GM12878 (cell line): Measurements from ENCODE around the gene TCOF1. TPM values are rescaled to one million over a fixed set of nuclear protein-coding genes. Genes with fewer than 3 reads are reported as not detected.

Experiments
- FOXM1 ChIP-seq: IDR thresholded peaks from 2 replicates; pipeline ENCODE4 v1.6.1; 2012; ENCODE audit warnings: low read depth, mild to moderate bottlenecking, inconsistent platforms, low read length, moderate library complexity
- NFIC ChIP-seq: IDR thresholded peaks from 2 replicates; pipeline ENCODE4 v1.6.1; 2012; ENCODE audit warnings: low read depth, mild to moderate bottlenecking, inconsistent platforms, low read length, moderate library complexity
- YBX1 ChIP-seq: fragments of 450-650 bp; IDR thresholded peaks from 2 replicates; pipeline ENCODE4 v1.6.1; 2016; ENCODE audit warnings: antibody characterized with exemption
- ZSCAN29 ChIP-seq: fragments of 450-650 bp; IDR thresholded peaks from 2 replicates; pipeline ENCODE4 v1.6.1; 2017; ENCODE audit warnings: mild to moderate bottlenecking, moderate library complexity
- polyA plus RNA-seq, 11 experiments: library from polyadenylated mRNA; depleted of rRNA in 4 of 11; unstranded in 6 of 11; stranded (reverse) in 5 of 11; fragments of >200 nt; fragmentation: Nextera tagmentation in 4 of 11; fragmentation: Illumina TruSeq in 1 of 11; extraction: Ambion mirVana in 4 of 11; extraction: Trizol in 1 of 11; gene quantifications; 1 replicate in 1 of 11; 2 replicates in 10 of 11; pipeline versions ENCODE4 v1.2.1 to v1.2.3, GENCODE V29; 2011 to 2016; ENCODE audit warnings: inconsistent platforms in 2 of 11, missing spikeins in 2 of 11, low read depth in 1 of 11
- total RNA-seq, 4 experiments: library from RNA; depleted of rRNA in 3 of 4; stranded (reverse); fragments of >200 nt in 3 of 4; fragmentation: Illumina TruSeq in 1 of 4; extraction: Trizol in 1 of 4; gene quantifications; 2 replicates each; pipeline versions ENCODE4 v1.2.1 to v1.2.3, GENCODE V29; 2013 to 2021
- TF ChIP-seq, protein P1 (sequence below): IDR thresholded peaks from 2 replicates; pipeline ENCODE4 v1.6.1; 2011; ENCODE audit warnings: low read depth, low read length, improper control_type of control experiment, borderline replicate concordance
- TF ChIP-seq, protein P2 (sequence below): fragments of 450-650 bp; IDR thresholded peaks from 2 replicates; pipeline ENCODE4 v1.6.1; 2017; ENCODE audit warnings: low read depth, mild to moderate bottlenecking, moderate library complexity
- TF ChIP-seq, protein P3 (sequence below): IDR thresholded peaks from 2 replicates; pipeline ENCODE4 v1.6.1; 2011; ENCODE audit warnings: borderline replicate concordance, low read depth, mild to moderate bottlenecking, moderate library complexity, low read length; ENCODE audit not compliant: insufficient read depth, poor library complexity, severe bottlenecking
- TF ChIP-seq, protein P4 (sequence below): IDR thresholded peaks from 2 replicates; pipeline ENCODE4 v1.6.1; 2012; ENCODE audit warnings: low read depth, low read length, improper control_type of control experiment

TCOF1 gene
- total and polyA plus RNA-seq, 10 of the 15 experiments (the other 5 are each of a cell fraction or from before 2014, with no cell fraction given): 8.7 to 83.9 (median 38.9) TPM

DNA sequence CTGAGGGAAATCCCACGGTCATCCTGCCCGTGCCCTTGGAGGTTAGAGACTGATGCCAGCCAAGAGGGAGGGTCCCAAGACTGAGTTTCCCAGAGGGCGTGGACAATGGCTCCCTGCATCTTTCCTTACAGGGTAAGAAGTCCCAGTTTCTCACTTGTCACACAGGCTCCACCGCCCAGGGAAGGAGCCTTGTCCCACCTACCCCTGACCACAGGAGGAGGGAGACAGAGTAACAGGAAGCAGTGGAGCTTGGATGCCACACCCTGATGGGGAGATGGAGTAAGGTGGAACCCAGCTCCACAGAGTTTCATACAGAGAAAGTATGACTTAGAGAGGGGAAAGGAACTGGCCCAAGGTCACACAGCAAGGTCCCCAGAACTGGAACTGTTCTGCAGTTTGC lies 64.6 kb downstream of the TCOF1 start (continued):
- TF ChIP-seq, protein P1, sequence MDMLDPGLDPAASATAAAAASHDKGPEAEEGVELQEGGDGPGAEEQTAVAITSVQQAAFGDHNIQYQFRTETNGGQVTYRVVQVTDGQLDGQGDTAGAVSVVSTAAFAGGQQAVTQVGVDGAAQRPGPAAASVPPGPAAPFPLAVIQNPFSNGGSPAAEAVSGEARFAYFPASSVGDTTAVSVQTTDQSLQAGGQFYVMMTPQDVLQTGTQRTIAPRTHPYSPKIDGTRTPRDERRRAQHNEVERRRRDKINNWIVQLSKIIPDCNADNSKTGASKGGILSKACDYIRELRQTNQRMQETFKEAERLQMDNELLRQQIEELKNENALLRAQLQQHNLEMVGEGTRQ: no peak
- TF ChIP-seq, protein P2, sequence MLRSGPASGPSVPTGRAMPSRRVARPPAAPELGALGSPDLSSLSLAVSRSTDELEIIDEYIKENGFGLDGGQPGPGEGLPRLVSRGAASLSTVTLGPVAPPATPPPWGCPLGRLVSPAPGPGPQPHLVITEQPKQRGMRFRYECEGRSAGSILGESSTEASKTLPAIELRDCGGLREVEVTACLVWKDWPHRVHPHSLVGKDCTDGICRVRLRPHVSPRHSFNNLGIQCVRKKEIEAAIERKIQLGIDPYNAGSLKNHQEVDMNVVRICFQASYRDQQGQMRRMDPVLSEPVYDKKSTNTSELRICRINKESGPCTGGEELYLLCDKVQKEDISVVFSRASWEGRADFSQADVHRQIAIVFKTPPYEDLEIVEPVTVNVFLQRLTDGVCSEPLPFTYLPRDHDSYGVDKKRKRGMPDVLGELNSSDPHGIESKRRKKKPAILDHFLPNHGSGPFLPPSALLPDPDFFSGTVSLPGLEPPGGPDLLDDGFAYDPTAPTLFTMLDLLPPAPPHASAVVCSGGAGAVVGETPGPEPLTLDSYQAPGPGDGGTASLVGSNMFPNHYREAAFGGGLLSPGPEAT: no peak
- TF ChIP-seq, protein P3, sequence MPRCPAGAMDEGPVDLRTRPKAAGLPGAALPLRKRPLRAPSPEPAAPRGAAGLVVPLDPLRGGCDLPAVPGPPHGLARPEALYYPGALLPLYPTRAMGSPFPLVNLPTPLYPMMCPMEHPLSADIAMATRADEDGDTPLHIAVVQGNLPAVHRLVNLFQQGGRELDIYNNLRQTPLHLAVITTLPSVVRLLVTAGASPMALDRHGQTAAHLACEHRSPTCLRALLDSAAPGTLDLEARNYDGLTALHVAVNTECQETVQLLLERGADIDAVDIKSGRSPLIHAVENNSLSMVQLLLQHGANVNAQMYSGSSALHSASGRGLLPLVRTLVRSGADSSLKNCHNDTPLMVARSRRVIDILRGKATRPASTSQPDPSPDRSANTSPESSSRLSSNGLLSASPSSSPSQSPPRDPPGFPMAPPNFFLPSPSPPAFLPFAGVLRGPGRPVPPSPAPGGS: no peak
- TF ChIP-seq NFIC (no peak), FOXM1 (no peak), ZSCAN29 (no peak), YBX1 (no peak)
- TF ChIP-seq, protein P4, sequence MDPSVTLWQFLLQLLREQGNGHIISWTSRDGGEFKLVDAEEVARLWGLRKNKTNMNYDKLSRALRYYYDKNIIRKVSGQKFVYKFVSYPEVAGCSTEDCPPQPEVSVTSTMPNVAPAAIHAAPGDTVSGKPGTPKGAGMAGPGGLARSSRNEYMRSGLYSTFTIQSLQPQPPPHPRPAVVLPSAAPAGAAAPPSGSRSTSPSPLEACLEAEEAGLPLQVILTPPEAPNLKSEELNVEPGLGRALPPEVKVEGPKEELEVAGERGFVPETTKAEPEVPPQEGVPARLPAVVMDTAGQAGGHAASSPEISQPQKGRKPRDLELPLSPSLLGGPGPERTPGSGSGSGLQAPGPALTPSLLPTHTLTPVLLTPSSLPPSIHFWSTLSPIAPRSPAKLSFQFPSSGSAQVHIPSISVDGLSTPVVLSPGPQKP: no peak
